Measurements from ENCODE around the gene SDSL. TPM values are rescaled to one million over a fixed set of nuclear protein-coding genes. Genes with fewer than 3 reads are reported as not detected.

The SDSL gene
- total and polyA plus RNA-seq, 2 experiments from 2014 or later: 6.3 to 14.6 TPM

DNA sequence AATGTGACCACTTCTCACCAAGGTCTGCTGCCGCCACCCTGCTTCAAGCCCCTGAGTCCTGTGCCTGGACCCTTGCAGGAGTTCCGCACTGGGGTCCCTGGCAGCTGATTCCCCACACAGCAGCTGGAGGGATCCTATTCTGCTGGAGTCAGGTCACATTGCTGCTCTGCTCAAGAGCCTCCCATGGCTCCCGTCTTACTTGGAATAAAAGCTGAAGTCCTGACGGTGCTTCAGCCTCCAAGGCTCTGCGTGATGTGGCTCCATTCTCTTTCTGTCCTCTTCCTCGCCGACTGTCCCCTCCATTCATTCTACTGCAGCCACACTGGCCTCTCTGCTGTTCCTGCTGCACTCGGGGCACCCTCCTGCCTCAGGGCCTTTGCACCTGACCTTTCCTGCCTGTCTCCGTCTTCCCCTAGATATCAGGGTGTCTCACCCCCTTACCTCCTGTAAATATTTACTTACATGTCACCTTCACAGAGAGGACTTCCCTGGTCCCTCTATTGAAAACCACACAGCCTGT lies 7.6 kb upstream of the SDSL start:
- H3K4me1 ChIP-seq (ENCODE audit: insufficient read depth): no peaks in the 10 kb centered on the region
- H3K27me3 ChIP-seq (replicated peaks; ENCODE audit: insufficient read depth): no peaks in the 10 kb centered on the region
- no peaks in the 10 kb centered on the region for H3F3A ChIP-seq (ENCODE audit: insufficient read depth)
- no peak for TF ChIP-seq EZH2phosphoT487 (IDR thresholded peaks at IDR 0.05; ENCODE audit: insufficient read depth, low read depth)
- no peak for DNase-seq
- H4K20me1 ChIP-seq (ENCODE audit: insufficient read depth): no peaks in the 10 kb centered on the region
- no peak overlapping the region for H3K27ac ChIP-seq
- H3K9ac ChIP-seq: no peak overlapping the region
- H3K9me3 ChIP-seq (ENCODE audit: low read depth): no peaks in the 10 kb centered on the region
- no peaks in the 10 kb centered on the region for H3K9me2 ChIP-seq (ENCODE audit: insufficient read depth)
- in situ Hi-C loops (cut with MboI): no loop called here
- no peak overlapping the region for H2AFZ ChIP-seq
- H3K4me3 ChIP-seq: no peak overlapping the region
- 83 to 85% methylated on average over 9 of the region's 9 CpGs for WGBS, 2 experiments (ENCODE audit: low coverage in 1 of 2, low lambda C conversion rate in 2 of 2, missing lambda C conversion rate in 2 of 2)
- no peaks in the 10 kb centered on the region for H3K36me3 ChIP-seq (ENCODE audit: low read depth)
- H3K4me2 ChIP-seq (ENCODE audit: unreplicated experiment): no peak overlapping the region
- no peaks in the 10 kb centered on the region for H3K79me2 ChIP-seq (ENCODE audit: insufficient read depth)

DNA sequence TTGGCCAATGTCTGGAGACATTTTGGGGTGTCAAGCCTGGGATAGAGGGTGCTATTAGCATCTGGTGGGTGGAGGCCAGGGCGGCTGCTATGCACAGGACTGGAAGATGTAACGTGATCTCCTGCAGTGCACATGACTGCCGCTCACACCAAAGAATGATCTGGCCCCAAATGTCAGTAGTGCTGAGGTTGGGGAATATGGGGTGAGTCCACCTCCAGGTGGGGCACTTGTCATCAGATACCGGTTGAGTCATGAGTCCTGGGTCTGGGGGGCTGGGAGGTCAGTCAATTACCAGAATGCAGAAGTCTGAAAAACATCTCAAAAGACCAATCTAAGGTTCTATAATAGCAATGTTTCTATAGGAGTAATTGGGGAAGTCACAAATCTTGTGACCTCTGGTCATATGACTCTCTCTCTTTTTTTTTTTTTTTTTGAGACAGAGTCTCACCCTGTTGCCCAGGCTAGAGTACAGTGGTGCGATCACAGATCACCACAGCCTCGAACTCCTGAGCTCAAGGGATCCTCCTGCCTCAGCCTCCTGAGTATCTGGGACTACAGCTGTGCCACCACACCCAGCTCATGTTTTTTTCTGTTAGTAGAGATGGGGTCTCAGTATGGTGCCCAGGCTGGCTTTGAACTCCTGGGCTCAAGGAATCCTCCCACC lies 6.0 kb upstream of the SDSL start:
- H2AFZ ChIP-seq: no peak overlapping the region
- no peak overlapping the region for H3K4me3 ChIP-seq
- no peaks in the 10 kb centered on the region for H3K9me3 ChIP-seq (ENCODE audit: low read depth)
- no peak for TF ChIP-seq EZH2 (IDR thresholded peaks at IDR 0.05; ENCODE audit: insufficient read depth, poor library complexity, severe bottlenecking)
- no peak for TF ChIP-seq EZH2phosphoT487 (IDR thresholded peaks at IDR 0.05; ENCODE audit: insufficient read depth, low read depth)
- DNase-seq: peak; percentile 10
- no peaks in the 10 kb centered on the region for H3K27me3 ChIP-seq (replicated peaks; ENCODE audit: insufficient read depth)
- H3K79me2 ChIP-seq (ENCODE audit: insufficient read depth): no peaks in the 10 kb centered on the region
- H3K4me2 ChIP-seq (ENCODE audit: unreplicated experiment): no peak overlapping the region
- H3K9ac ChIP-seq: no peak overlapping the region
- H3K4me1 ChIP-seq (ENCODE audit: insufficient read depth): no peaks in the 10 kb centered on the region
- no peaks in the 10 kb centered on the region for H3F3A ChIP-seq (ENCODE audit: insufficient read depth)
- H3K27ac ChIP-seq: no peak overlapping the region
- H3K9me2 ChIP-seq (ENCODE audit: insufficient read depth): no peaks in the 10 kb centered on the region
- 28 to 38% methylated on average over 6 of the region's 6 CpGs for WGBS, 2 experiments (ENCODE audit: low coverage in 1 of 2, low lambda C conversion rate in 2 of 2, missing lambda C conversion rate in 2 of 2)
- H3K36me3 ChIP-seq (ENCODE audit: low read depth): no peaks in the 10 kb centered on the region
- no peaks in the 10 kb centered on the region for H4K20me1 ChIP-seq (ENCODE audit: insufficient read depth)
- in situ Hi-C loops (cut with MboI): no loop called here

DNA sequence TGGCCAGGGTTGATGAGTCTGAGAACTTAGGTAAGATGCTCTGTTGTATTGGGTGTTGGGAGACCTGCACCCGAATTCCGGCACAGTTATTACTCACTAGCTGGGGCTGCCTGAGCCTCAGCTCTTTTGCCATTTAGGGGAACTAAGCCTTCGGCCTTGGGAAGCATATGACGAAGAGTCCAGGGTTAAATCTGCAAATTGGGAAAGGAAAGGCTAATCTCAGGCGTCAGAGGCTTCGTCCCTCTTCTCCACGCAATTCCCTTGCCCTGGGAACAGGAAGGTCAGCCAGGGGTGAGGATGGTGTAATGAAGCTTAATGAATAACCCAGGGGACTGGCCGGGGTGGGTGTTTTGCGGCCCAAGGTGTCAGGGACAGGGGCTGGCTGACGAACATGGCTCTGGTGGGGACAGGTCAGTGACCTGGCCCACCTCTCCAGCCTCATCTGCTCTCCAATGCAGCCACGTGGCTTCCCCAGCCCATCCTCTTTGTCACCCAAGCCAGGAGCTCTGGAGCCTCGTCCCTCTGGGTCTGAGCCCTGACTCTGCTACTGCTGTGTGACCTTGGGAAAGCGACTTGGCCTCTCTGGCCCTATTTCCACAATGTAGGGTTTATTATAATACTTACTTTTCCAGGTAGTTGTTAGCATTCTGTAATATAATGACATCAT lies 3.8 kb upstream of the SDSL start:
- in situ Hi-C loops (cut with MboI): no loop called here
- WGBS, 2 experiments (ENCODE audit: low coverage in 1 of 2, low lambda C conversion rate in 2 of 2, missing lambda C conversion rate in 2 of 2): 38 to 39% methylated on average over 13 of the region's 13 CpGs
- TF ChIP-seq EZH2 (IDR thresholded peaks at IDR 0.05; ENCODE audit: insufficient read depth, poor library complexity, severe bottlenecking) (no peak), EZH2phosphoT487 (IDR thresholded peaks at IDR 0.05; ENCODE audit: insufficient read depth, low read depth) (no peak)
- Histone ChIP-seq H3K9me3 (ENCODE audit: low read depth) (no peaks in the 10 kb centered on the region), H2AFZ (no peak overlapping the region), H3K4me3 (no peak overlapping the region), H3K9me2 (ENCODE audit: insufficient read depth) (no peaks in the 10 kb centered on the region), H3K4me2 (ENCODE audit: unreplicated experiment) (no peak overlapping the region), H4K20me1 (ENCODE audit: insufficient read depth) (no peaks in the 10 kb centered on the region), H3K4me1 (ENCODE audit: insufficient read depth) (0 out of 2 replicates have a peak, but pooled peaks cover 5% of the 10 kb centered on the region), H3K9ac (no peak overlapping the region), H3K36me3 (ENCODE audit: low read depth) (no peaks in the 10 kb centered on the region), H3K27ac (no peak overlapping the region), H3F3A (ENCODE audit: insufficient read depth) (no peaks in the 10 kb centered on the region), H3K27me3 (replicated peaks; ENCODE audit: insufficient read depth) (no peaks in the 10 kb centered on the region), H3K79me2 (ENCODE audit: insufficient read depth) (no peaks in the 10 kb centered on the region)
- peak; percentile 10 for DNase-seq

DNA sequence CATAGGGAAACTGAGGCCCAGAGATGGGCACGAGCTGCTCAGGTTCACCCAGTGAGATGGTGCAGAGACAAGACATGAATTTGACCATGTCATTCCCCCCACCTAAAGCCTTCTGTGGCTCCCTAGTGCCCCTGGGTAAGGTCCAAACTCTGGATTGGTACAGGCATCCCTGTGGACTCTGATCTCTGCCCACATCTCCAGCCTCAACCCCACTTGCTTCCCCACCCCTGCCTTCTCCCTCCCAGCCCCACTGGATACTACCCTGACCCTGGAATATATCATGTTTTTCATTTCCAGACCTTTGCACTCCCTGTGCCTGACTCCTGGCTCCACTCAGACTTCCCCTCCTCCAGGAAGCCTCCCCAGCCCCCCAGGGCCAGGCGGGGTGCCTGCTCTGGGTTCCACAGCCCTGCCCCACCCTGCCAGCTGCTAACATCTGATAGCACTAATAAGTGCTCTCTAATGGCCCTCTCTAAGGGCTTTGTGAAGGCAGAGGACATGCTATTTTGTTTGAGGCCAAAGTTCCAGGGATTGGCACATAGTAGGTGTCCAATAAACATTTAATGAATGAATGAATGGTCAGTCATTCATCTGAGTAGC lies 1.1 kb upstream of the SDSL start:
- no peaks in the 10 kb centered on the region for H3K36me3 ChIP-seq (ENCODE audit: low read depth)
- H3K9me3 ChIP-seq (ENCODE audit: low read depth): no peaks in the 10 kb centered on the region
- DNase-seq: no peak
- H3K27me3 ChIP-seq (replicated peaks; ENCODE audit: insufficient read depth): no peaks in the 10 kb centered on the region
- H3K9me2 ChIP-seq (ENCODE audit: insufficient read depth): no peaks in the 10 kb centered on the region
- H3K4me3 ChIP-seq: no peak overlapping the region
- no peak for TF ChIP-seq EZH2phosphoT487 (IDR thresholded peaks at IDR 0.05; ENCODE audit: insufficient read depth, low read depth)
- TF ChIP-seq EZH2 (IDR thresholded peaks at IDR 0.05; ENCODE audit: insufficient read depth, poor library complexity, severe bottlenecking): no peak
- no peaks in the 10 kb centered on the region for H3K79me2 ChIP-seq (ENCODE audit: insufficient read depth)
- H3K4me2 ChIP-seq (ENCODE audit: unreplicated experiment): no peak overlapping the region
- no peaks in the 10 kb centered on the region for H4K20me1 ChIP-seq (ENCODE audit: insufficient read depth)
- no peak overlapping the region for H3K27ac ChIP-seq
- WGBS, 2 experiments (ENCODE audit: low coverage in 1 of 2, low lambda C conversion rate in 2 of 2, missing lambda C conversion rate in 2 of 2): 44 to 64% methylated on average over 2 of the region's 2 CpGs
- in situ Hi-C loops (cut with MboI): loop anchor here (10.0 kb wide), 1 partner anchor 226 kb away; no protein-coding TSS in a partner anchor
- H3K4me1 ChIP-seq (ENCODE audit: insufficient read depth): 0 out of 2 replicates have a peak, but pooled peaks cover 5% of the 10 kb centered on the region
- peak overlapping the region; percentile 77; the same call in 1 of the 2 replicates for H2AFZ ChIP-seq
- no peaks in the 10 kb centered on the region for H3F3A ChIP-seq (ENCODE audit: insufficient read depth)
- H3K9ac ChIP-seq: no peak overlapping the region

All from GM23248 (cell line).